OCI-LY1 (cell line): ENCODE data around the gene SMYD3.

Source experiments
- EZH2 ChIP-seq: fragments of 200-600 bp; sonication (generic), shearing (Covaris generic); IDR thresholded peaks from 2 replicates; pipeline ENCODE4 v1.8.0; 2017; ENCODE audit warnings: borderline replicate concordance, mixed run types, mild to moderate bottlenecking, antibody characterized with exemption, low read length, moderate library complexity, mixed read lengths
- TF ChIP-seq, protein P1 (sequence below): fragments of 200-600 bp; sonication (generic), shearing (Covaris generic); IDR thresholded peaks from 2 replicates; pipeline ENCODE4 v1.5.1; 2017; ENCODE audit warnings: mild to moderate bottlenecking, antibody characterized with exemption, low read length, moderate library complexity, mixed read lengths

DNA sequence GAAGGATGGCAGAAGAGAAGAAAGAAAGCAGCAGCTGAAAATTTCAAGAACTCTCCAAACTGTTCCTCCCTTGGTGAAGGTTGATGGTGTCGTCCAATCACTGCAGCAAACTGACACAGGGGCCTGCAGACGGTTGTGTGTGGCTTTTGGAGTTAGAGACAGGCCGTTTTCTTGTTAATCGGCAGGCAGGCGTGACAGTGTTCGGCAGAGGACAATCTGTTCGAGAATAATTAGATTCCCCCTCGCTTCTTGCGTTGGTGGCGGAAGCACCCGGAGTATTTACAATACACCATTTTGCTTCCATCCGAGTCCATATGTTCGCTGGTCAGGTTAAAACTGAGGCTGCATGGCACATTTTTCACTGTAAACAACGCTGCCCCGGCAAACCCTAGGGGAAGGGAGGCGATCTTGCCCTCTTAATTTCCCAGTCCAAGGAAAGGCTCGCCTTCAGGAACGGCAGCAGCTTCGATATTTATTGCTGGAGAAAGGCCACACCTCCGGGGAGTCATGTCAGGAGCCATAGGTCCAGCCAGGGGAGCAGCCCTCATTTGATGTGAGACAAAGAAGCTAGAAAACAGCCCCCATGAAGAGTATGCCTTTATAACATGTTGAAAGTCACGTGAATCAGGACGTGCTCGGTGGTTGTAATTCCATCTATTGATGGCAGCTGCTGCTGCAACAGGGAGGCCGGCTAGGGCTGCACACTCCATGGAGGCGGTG is 360.1 kb downstream of the SMYD3 start:
- TF ChIP-seq, protein P1, sequence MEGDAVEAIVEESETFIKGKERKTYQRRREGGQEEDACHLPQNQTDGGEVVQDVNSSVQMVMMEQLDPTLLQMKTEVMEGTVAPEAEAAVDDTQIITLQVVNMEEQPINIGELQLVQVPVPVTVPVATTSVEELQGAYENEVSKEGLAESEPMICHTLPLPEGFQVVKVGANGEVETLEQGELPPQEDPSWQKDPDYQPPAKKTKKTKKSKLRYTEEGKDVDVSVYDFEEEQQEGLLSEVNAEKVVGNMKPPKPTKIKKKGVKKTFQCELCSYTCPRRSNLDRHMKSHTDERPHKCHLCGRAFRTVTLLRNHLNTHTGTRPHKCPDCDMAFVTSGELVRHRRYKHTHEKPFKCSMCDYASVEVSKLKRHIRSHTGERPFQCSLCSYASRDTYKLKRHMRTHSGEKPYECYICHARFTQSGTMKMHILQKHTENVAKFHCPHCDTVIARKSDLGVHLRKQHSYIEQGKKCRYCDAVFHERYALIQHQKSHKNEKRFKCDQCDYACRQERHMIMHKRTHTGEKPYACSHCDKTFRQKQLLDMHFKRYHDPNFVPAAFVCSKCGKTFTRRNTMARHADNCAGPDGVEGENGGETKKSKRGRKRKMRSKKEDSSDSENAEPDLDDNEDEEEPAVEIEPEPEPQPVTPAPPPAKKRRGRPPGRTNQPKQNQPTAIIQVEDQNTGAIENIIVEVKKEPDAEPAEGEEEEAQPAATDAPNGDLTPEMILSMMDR: no peak
- TF ChIP-seq EZH2: no peak
